CD4-positive, alpha-beta T cell treated with Interleukin-4 for 4 hours (primary cell): Measurements from ENCODE around the gene DGKQ.
A peak's percentile ranks its signal among the peaks of the same experiment; 100 is the strongest.

Experiments used
- DNase-seq: peaks from one replicate; pipeline ENCODE4 v3.0.0-alpha.2; 2020

DGKQ gene

GRCh38 chr4:973431-974397 lies at the start of gene DGKQ:
Gene DGKQ (minus strand): TSS chr4:973569. CDS start chr4:973482, 87 bp downstream.
- DNase-seq = peak; percentile 85

- no peak for DNase-seq
These were observed 49.3 kb upstream of the DGKQ start for GRCh38 chr4:1022739-1023066.

GRCh38 chr4:1022051-1022738 lies 48.8 kb upstream of the DGKQ start:
- DNase-seq = no peak

- no peak for DNase-seq
These were observed 48.1 kb upstream of the DGKQ start for GRCh38 chr4:1021386-1022050.

- DNase-seq = no peak
These were observed 46.5 kb upstream of the DGKQ start for GRCh38 chr4:1019729-1020470.

GRCh38 chr4:1019320-1019719 lies 46.0 kb upstream of the DGKQ start:
- DNase-seq = no peak

- DNase-seq = no peak
These were observed 45.0 kb upstream of the DGKQ start for GRCh38 chr4:1018147-1019020.

GRCh38 chr4:1017706-1018105 lies 44.3 kb upstream of the DGKQ start:
- no peak for DNase-seq

GRCh38 chr4:1017211-1017610 lies 43.8 kb upstream of the DGKQ start:
- no peak for DNase-seq

GRCh38 chr4:1015746-1016145 lies 42.4 kb upstream of the DGKQ start:
- no peak for DNase-seq

GRCh38 chr4:1015179-1015578 lies 41.8 kb upstream of the DGKQ start:
- no peak for DNase-seq

- DNase-seq = no peak
These were observed 41.2 kb upstream of the DGKQ start for GRCh38 chr4:1014291-1015167.

GRCh38 chr4:1013225-1014073 lies 40.1 kb upstream of the DGKQ start:
- no peak for DNase-seq

- DNase-seq = peak; percentile 8
These were observed 38.8 kb upstream of the DGKQ start for GRCh38 chr4:1012034-1012739.

- no peak for DNase-seq
These were observed 38.3 kb upstream of the DGKQ start for GRCh38 chr4:1011666-1012033.

GRCh38 chr4:1011022-1011665 lies 37.8 kb upstream of the DGKQ start, which contains the start of gene FGFRL1:
Gene FGFRL1 (plus strand): TSS chr4:1011626. CDS start chr4:1012486, 860 bp downstream.
- DNase-seq = peak; percentile 90

GRCh38 chr4:1010395-1011021 lies 37.1 kb upstream of the DGKQ start:
- peak; percentile 57 for DNase-seq
